ENCODE measurements around the gene RRP7A.

- no peak for TF ChIP-seq REST (IDR thresholded peaks at IDR 0.05)
- no peak for TF ChIP-seq CTCF (IDR thresholded peaks at IDR 0.05; ENCODE audit: low read depth, low read length, missing input control)
- no peak for TF ChIP-seq EGR1 (IDR thresholded peaks at IDR 0.05; ENCODE audit: low read depth in 2 of 2)
- no peak for TF ChIP-seq MAX (IDR thresholded peaks at IDR 0.05)
- no peak for TF ChIP-seq SP1 (IDR thresholded peaks at IDR 0.05)
Measured at GRCh38 chr22:42528591-42529307, 9.2 kb upstream of the RRP7A start.
